GM12878 (cell line): ENCODE data around the gene EAF2.

Source experiments
- BACH1 ChIP-seq: fragments of 450-650 bp; IDR thresholded peaks from 2 replicates; pipeline ENCODE4 v1.6.1; 2017; ENCODE audit warnings: mild to moderate bottlenecking, borderline replicate concordance
- BHLHE40 ChIP-seq, 2 experiments: fragments of 450-650 bp in 1 of 2; IDR thresholded peaks; 2 replicates each; pipeline ENCODE4 v1.6.1; 2011 to 2017; ENCODE audit warnings: low read depth in 2 of 2, borderline replicate concordance in 1 of 2, improper control_type of control experiment in 1 of 2, low read length in 1 of 2, mild to moderate bottlenecking in 1 of 2
- CTCF ChIP-seq, 3 experiments: IDR thresholded peaks in 2 of 3; conservative IDR thresholded peaks in 1 of 3; 2 replicates each; pipeline ENCODE4 v1.5.1; 2011; ENCODE audit warnings: low read depth in 3 of 3, low read length in 3 of 3, mild to moderate bottlenecking in 3 of 3, control low read depth in 2 of 3, moderate library complexity in 2 of 3, inconsistent platforms in 1 of 3, mixed read lengths in 1 of 3; ENCODE audit not compliant: control insufficient read depth in 2 of 3, insufficient read depth in 1 of 3; ENCODE audit errors: extremely low read depth in 1 of 3
- ESRRA ChIP-seq: IDR thresholded peaks from 2 replicates; pipeline ENCODE4 v1.6.1; 2012; ENCODE audit warnings: mild to moderate bottlenecking, low read length, improper control_type of control experiment
- EZH2 ChIP-seq: IDR thresholded peaks from 2 replicates; pipeline ENCODE4 v1.6.1; 2012; ENCODE audit warnings: low read depth, mild to moderate bottlenecking, control low read depth, inconsistent platforms, low read length, borderline replicate concordance; ENCODE audit not compliant: control insufficient read depth
- POLR2A ChIP-seq: IDR thresholded peaks from 2 replicates; pipeline ENCODE4 v1.6.1; 2011; ENCODE audit warnings: low read depth, mild to moderate bottlenecking, low read length
- POLR2AphosphoS5 ChIP-seq: IDR thresholded peaks from 2 replicates; pipeline ENCODE4 v1.6.1; 2011; ENCODE audit warnings: mild to moderate bottlenecking, low read length, inconsistent platforms
- TAF1 ChIP-seq: IDR thresholded peaks from 2 replicates; pipeline ENCODE4 v1.6.1; 2011; ENCODE audit warnings: mild to moderate bottlenecking, low read depth, low read length, borderline replicate concordance
- TBL1XR1 ChIP-seq: IDR thresholded peaks from 2 replicates; pipeline ENCODE4 v1.6.1; 2012; ENCODE audit warnings: low read depth, low read length, improper control_type of control experiment

GRCh38 chr3:121794264-121794983 lies 40.6 kb upstream of the EAF2 start:
- no peak for TF ChIP-seq POLR2A
- TF ChIP-seq EZH2: no peak
- no peak for TF ChIP-seq ESRRA
- no peak for TF ChIP-seq BACH1
- no peak for TF ChIP-seq CTCF (IDR thresholded peaks at IDR 0.05 in 2 of 3, conservative IDR thresholded peaks at IDR 0.05 in 1 of 3; ENCODE audit: control insufficient read depth in 2 of 3, extremely low read depth in 1 of 3, insufficient read depth in 1 of 3, low read depth in 3 of 3, low read length in 3 of 3)
- TF ChIP-seq TAF1: no peak
- TF ChIP-seq TBL1XR1: no peak
- TF ChIP-seq POLR2AphosphoS5: no peak
- no peak for TF ChIP-seq BHLHE40 (IDR thresholded peaks at IDR 0.05; ENCODE audit: borderline replicate concordance in 1 of 2, low read depth in 2 of 2, low read length in 1 of 2)
